Panc1 (cell line): ENCODE results near the gene SLC9A9. TPM values are rescaled to one million over a fixed set of nuclear protein-coding genes. Genes with fewer than 3 reads are reported as not detected.

ENCODE experiments used
- ATAC-seq: fragments of 200-7000 bp; cut with Tn5 transposase; 2 replicates; pipeline ENCODE4 v1.9.1; 2020; ENCODE audit warnings: mild to moderate bottlenecking, moderate library complexity
- BruUV-seq: library from RNA; stranded (reverse); fragments of 400-500 nt; replicated peaks from 2 replicates; lab custom pipeline; 2021; lab: Mats Ljungman, UMichigan
- CTCF ChIA-PET: fragments of 300-600 bp; sonication (Branson Sonifier 250); formaldehyde crosslinking; loops from one replicate; lab custom pipeline; 2022; ENCODE audit warnings: antibody characterized with exemption; lab: Charles Lee
- POLR2A ChIA-PET: fragments of 300-600 bp; sonication (Branson Sonifier 250); formaldehyde crosslinking; loops from one replicate; lab custom pipeline; 2022; ENCODE audit warnings: antibody characterized with exemption; lab: Charles Lee
- DNase-seq: peaks from one replicate; pipeline ENCODE4 v3.0.0-alpha.2; 2010; ENCODE audit warnings: low read depth, low spot score
- H3K27ac ChIP-seq: 2 replicates; pipeline ENCODE4 v1.5.1; 2011; ENCODE audit warnings: mild to moderate bottlenecking, low read length, inconsistent platforms
- H3K27me3 ChIP-seq: fragments of 200-500 bp; sonication (Bioruptor generic); 2 replicates; pipeline ENCODE4 v1.6.0; 2014; ENCODE audit warnings: low read length, inconsistent platforms; ENCODE audit not compliant: control insufficient read depth, insufficient read depth
- H3K36me3 ChIP-seq: fragments of 200-500 bp; sonication (Bioruptor generic); 2 replicates; pipeline ENCODE4 v1.5.1; 2014; ENCODE audit warnings: inconsistent platforms, mild to moderate bottlenecking, low read length, moderate library complexity; ENCODE audit not compliant: control insufficient read depth, insufficient read depth
- H3K4me1 ChIP-seq: 2 replicates; pipeline ENCODE4 v1.5.1; 2011; ENCODE audit warnings: inconsistent platforms, mild to moderate bottlenecking, low read length, moderate library complexity; ENCODE audit not compliant: control insufficient read depth, insufficient read depth
- H3K4me3 ChIP-seq, 2 experiments: 2 replicates each; pipeline ENCODE4 v1.5.1; 2011 to 2012; ENCODE audit warnings: low read depth in 2 of 2, low read length in 2 of 2, mild to moderate bottlenecking in 2 of 2, inconsistent platforms in 1 of 2, moderate library complexity in 1 of 2
- H3K9me3 ChIP-seq: fragments of 200-500 bp; sonication (Bioruptor generic); 2 replicates; pipeline ENCODE4 v1.5.1; 2014; ENCODE audit warnings: low read depth, mild to moderate bottlenecking, inconsistent platforms, low read length, moderate library complexity; ENCODE audit not compliant: control insufficient read depth, insufficient read depth
- CTCF ChIP-seq: fragments of 450-650 bp; IDR thresholded peaks from 2 replicates; pipeline ENCODE4 v1.5.1; 2017; ENCODE audit warnings: mild to moderate bottlenecking
- POLR2AphosphoS5 ChIP-seq: IDR thresholded peaks from 2 replicates; pipeline ENCODE4 v1.6.1; 2012; ENCODE audit warnings: mild to moderate bottlenecking, low read depth, low read length, moderate library complexity
- REST ChIP-seq, 2 experiments: IDR thresholded peaks; 2 replicates each; pipeline ENCODE4 v1.6.1; 2011 to 2012; ENCODE audit warnings: low read depth in 2 of 2, control low read depth in 1 of 2, low read length in 1 of 2, mild to moderate bottlenecking in 1 of 2, moderate library complexity in 1 of 2; ENCODE audit not compliant: insufficient read depth in 1 of 2
- SIN3A ChIP-seq: IDR thresholded peaks from 2 replicates; pipeline ENCODE4 v1.6.1; 2012; ENCODE audit warnings: low read depth, mild to moderate bottlenecking, low read length, moderate library complexity, borderline replicate concordance; ENCODE audit not compliant: insufficient read depth
- TCF7L2 ChIP-seq: IDR thresholded peaks from 2 replicates; pipeline ENCODE4 v1.6.1; 2011; ENCODE audit warnings: mild to moderate bottlenecking, low read depth, low read length, inconsistent platforms
- in situ Hi-C: cut with HindIII; loops from 2 replicates; pipeline ENCODE4 v1.10.0; 2016; ENCODE audit warnings: low sequenced_read_pairs, low pct_unique_long_range_greater_than_20kb
- intact Hi-C: fragments of 100-400 bp; cut with micrococcal nuclease; formaldehyde crosslinking; loops from one replicate; pipeline ENCODE4 v1.10.0; 2022; ENCODE audit not compliant: unreplicated experiment
- total RNA-seq: library from RNA; stranded (reverse); gene quantifications from one replicate; pipeline ENCODE4 v1.2.1, GENCODE V29; 2021; ENCODE audit not compliant: unreplicated experiment

SLC9A9 gene
- total RNA-seq, 1 experiment from 2014 or later, result not detected

- no peak overlapping the region for H3K27ac ChIP-seq
- no TSS peak for BruUV-seq
- H3K36me3 ChIP-seq, result no peaks in the 10 kb centered on the region
- intact Hi-C loops (no loop called here), in situ Hi-C loops (no loop called here)
- no peak for TF ChIP-seq REST (IDR thresholded peaks at IDR 0.05; ENCODE audit: insufficient read depth in 1 of 2, low read depth in 2 of 2, low read length in 1 of 2)
- no peak for TF ChIP-seq CTCF
- TF ChIP-seq POLR2AphosphoS5, result no peak
- no peak for TF ChIP-seq SIN3A
- no peak for TF ChIP-seq TCF7L2
- H3K4me3 ChIP-seq, result no peak overlapping the region
- H3K27me3 ChIP-seq, result no peaks in the 10 kb centered on the region
- ATAC-seq, result no peak
- no peaks in the 10 kb centered on the region for H3K4me1 ChIP-seq
- ChIA-PET CTCF (no interaction called here), POLR2A (no interaction called here)
- no peak for DNase-seq
- no peaks in the 10 kb centered on the region for H3K9me3 ChIP-seq
Measured at GRCh38 chr3:143819890-143820289, 28.4 kb downstream of the SLC9A9 start.

- TF ChIP-seq POLR2AphosphoS5, result no peak
- TF ChIP-seq CTCF, result no peak
- no peak for TF ChIP-seq SIN3A
- TF ChIP-seq REST (IDR thresholded peaks at IDR 0.05; ENCODE audit: insufficient read depth in 1 of 2, low read depth in 2 of 2, low read length in 1 of 2), result no peak
- TF ChIP-seq TCF7L2, result no peak
- BruUV-seq, result no TSS peak
- H3K9me3 ChIP-seq, result no peaks in the 10 kb centered on the region
- H3K4me3 ChIP-seq, result no peak overlapping the region
- no peaks in the 10 kb centered on the region for H3K4me1 ChIP-seq
- CTCF ChIA-PET, result no interaction called here
- DNase-seq (no peak), ATAC-seq (no peak)
- H3K36me3 ChIP-seq, result no peaks in the 10 kb centered on the region
- H3K27ac ChIP-seq, result no peak overlapping the region
- no peaks in the 10 kb centered on the region for H3K27me3 ChIP-seq
- POLR2A ChIA-PET, result no interaction called here
- intact Hi-C loops, result no loop called here
- in situ Hi-C loops, result no loop called here
Measured at GRCh38 chr3:143814443-143814889, 33.8 kb downstream of the SLC9A9 start.
